OCI-LY3 (cell line): ENCODE results near the gene SLC13A2.

Experiments used
- H2AFZ ChIP-seq: fragments of 200-600, 300-600 bp; shearing (Covaris generic); 2 replicates; pipeline ENCODE4 v1.6.0; 2014; ENCODE audit warnings: antibody characterized with exemption, low read depth, low read length
- H3K27ac ChIP-seq: fragments of 200-600, 300-600 bp; sonication (generic); 2 replicates; pipeline ENCODE4 v1.5.1; 2014; ENCODE audit warnings: mild to moderate bottlenecking, low read length, moderate library complexity, mixed read lengths
- H3K27me3 ChIP-seq: fragments of 200-600, 300-600 bp; sonication (generic); 2 replicates; pipeline ENCODE4 v1.6.1; 2014; ENCODE audit warnings: low read depth, low read length, mixed read lengths
- H3K36me3 ChIP-seq: fragments of 200-600, 300-600 bp; sonication (generic); replicated peaks from 2 replicates; pipeline ENCODE3; 2014; ENCODE audit warnings: low read depth, low read length, mixed read lengths
- H3K4me1 ChIP-seq: fragments of 300-600, 200-600 bp; sonication (generic); 2 replicates; pipeline ENCODE4 v1.6.1; 2014; ENCODE audit warnings: low read length, mixed read lengths
- H3K4me2 ChIP-seq: fragments of 200-600, 300-600 bp; sonication (generic); 2 replicates; pipeline ENCODE4 v1.6.1; 2014; ENCODE audit warnings: low read length, mixed read lengths
- H3K4me3 ChIP-seq: fragments of 300-600, 200-600 bp; sonication (generic); 2 replicates; pipeline ENCODE4 v1.5.1; 2014; ENCODE audit warnings: antibody characterized with exemption, mild to moderate bottlenecking, low read length, moderate library complexity
- H3K79me2 ChIP-seq: fragments of 300-600, 200-600 bp; shearing (Covaris generic); 2 replicates; pipeline ENCODE4 v1.6.1; 2014; ENCODE audit warnings: mild to moderate bottlenecking, low read length, mixed read lengths
- H3K9ac ChIP-seq: fragments of 300-600, 200-600 bp; shearing (Covaris generic); 2 replicates; pipeline ENCODE4 v1.6.0; 2014; ENCODE audit warnings: mild to moderate bottlenecking, low read length, moderate library complexity
- H3K9me3 ChIP-seq: fragments of 200-600, 300-600 bp; shearing (Covaris generic); 2 replicates; pipeline ENCODE4 v1.6.1; 2014; ENCODE audit warnings: low read length, mixed read lengths; ENCODE audit not compliant: insufficient read depth
- H4K20me1 ChIP-seq: fragments of 200-600, 300-600 bp; sonication (generic); 2 replicates; pipeline ENCODE4 v1.6.1; 2016; ENCODE audit warnings: low read length, mixed read lengths; ENCODE audit not compliant: insufficient read depth
- EZH2phosphoT487 ChIP-seq: fragments of 200-600 bp; shearing (Covaris generic); IDR thresholded peaks from 2 replicates; pipeline ENCODE4 v1.6.1; 2018; ENCODE audit warnings: antibody characterized with exemption, mixed run types, low read depth
- TF ChIP-seq, protein P1 (sequence below): fragments of 200-600, 300-600 bp; sonication (generic); IDR thresholded peaks from 2 replicates; pipeline ENCODE4 v1.5.1; 2014; ENCODE audit warnings: antibody characterized with exemption, low read length, low read depth

Gene SLC13A2

DNA sequence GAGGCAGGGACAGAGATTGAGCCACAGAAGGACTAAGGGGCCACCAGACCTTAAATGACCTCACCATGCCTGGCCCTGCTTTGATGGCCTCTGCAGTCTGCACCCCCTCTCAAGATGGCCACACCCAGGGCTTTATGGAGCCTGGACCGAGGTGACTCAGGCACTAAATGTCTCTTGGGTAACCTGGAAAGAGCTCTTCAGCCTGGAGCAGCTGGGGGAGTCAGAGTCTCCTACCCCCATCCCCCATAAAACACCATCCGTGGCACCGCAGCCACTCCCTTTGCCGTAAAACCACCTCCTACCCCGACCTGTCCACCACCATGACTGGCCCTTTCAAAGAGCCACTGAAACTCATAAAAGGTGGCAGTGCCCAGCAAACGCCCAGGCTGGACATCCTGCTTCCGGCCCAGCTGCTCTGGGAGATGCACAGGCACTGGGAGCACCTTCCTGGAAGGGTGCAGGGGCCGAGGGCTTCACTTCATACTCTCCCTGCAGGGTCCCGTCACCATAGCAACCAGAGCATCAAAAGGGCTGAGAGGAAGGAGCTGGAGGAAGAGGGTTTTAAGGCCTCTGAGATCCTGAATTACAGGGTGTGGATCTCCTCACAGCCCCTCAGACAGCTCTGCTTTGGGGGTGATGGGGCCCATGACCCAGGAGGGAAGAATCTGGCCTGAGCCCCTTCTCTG, 55.0 kb downstream of the SLC13A2 start:
- Histone ChIP-seq H3K27ac (no peak overlapping the region), H3K4me2 (no peak overlapping the region), H3K27me3 (peaks cover 5% of the 10 kb centered on the region; the same call in 1 of the 2 replicates), H3K36me3 (no peaks in the 10 kb centered on the region), H2AFZ (no peak overlapping the region), H3K4me3 (no peak overlapping the region), H3K9me3 (no peaks in the 10 kb centered on the region), H3K79me2 (no peaks in the 10 kb centered on the region), H3K4me1 (peaks cover 8% of the 10 kb centered on the region), H4K20me1 (no peaks in the 10 kb centered on the region), H3K9ac (no peak overlapping the region)
- TF ChIP-seq, protein P1, sequence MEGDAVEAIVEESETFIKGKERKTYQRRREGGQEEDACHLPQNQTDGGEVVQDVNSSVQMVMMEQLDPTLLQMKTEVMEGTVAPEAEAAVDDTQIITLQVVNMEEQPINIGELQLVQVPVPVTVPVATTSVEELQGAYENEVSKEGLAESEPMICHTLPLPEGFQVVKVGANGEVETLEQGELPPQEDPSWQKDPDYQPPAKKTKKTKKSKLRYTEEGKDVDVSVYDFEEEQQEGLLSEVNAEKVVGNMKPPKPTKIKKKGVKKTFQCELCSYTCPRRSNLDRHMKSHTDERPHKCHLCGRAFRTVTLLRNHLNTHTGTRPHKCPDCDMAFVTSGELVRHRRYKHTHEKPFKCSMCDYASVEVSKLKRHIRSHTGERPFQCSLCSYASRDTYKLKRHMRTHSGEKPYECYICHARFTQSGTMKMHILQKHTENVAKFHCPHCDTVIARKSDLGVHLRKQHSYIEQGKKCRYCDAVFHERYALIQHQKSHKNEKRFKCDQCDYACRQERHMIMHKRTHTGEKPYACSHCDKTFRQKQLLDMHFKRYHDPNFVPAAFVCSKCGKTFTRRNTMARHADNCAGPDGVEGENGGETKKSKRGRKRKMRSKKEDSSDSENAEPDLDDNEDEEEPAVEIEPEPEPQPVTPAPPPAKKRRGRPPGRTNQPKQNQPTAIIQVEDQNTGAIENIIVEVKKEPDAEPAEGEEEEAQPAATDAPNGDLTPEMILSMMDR, result no peak
- TF ChIP-seq EZH2phosphoT487, result no peak

DNA sequence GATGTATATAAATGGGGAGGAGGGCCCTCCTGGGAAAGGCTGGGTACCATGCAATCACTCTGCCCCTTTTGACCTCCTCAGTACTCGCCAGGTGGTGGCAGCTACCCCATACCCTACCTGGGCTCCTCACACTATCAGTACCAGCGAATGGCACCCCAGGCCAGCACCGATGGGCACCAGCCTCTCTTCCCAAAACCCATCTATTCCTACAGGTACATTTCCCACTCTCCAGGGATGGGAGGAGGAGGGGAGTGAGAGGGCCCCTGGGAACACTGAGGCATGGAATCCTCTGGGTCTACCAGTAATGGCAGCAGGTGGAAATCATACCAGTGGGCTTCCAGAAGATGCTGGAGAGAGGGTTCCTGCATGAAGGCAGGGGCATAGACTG, 55.6 kb downstream of the SLC13A2 start:
- Histone ChIP-seq H4K20me1 (no peaks in the 10 kb centered on the region), H3K36me3 (no peaks in the 10 kb centered on the region), H2AFZ (no peak overlapping the region), H3K79me2 (no peaks in the 10 kb centered on the region), H3K27me3 (peaks cover 5% of the 10 kb centered on the region; the same call in 1 of the 2 replicates), H3K27ac (no peak overlapping the region), H3K9ac (no peak overlapping the region), H3K9me3 (no peaks in the 10 kb centered on the region), H3K4me3 (no peak overlapping the region), H3K4me1 (peaks cover 8% of the 10 kb centered on the region), H3K4me2 (no peak overlapping the region)
- TF ChIP-seq, protein P1, result no peak
- TF ChIP-seq EZH2phosphoT487, result no peak

DNA sequence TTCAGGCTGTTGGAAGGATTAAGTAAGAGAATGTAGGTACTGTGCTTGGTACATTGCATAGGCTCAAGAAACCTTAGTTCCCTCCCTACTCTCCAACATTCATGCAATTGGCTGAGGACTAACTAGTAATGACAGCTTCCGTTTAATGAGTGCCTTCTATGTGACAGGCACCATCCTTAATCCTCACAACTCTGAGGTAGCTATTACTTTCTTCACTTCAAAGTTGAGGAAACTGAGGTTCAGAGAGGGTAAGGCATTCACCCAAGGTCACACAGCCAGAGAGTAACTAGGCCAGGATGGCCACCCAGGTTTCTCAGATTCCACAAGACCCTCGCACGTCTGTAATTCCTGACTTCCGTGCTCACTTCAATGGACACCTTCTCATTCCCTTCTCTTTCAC, 56.8 kb downstream of the SLC13A2 start:
- no peaks in the 10 kb centered on the region for H3K36me3 ChIP-seq
- no peak overlapping the region for H3K27ac ChIP-seq
- no peak overlapping the region for H3K4me3 ChIP-seq
- H3K27me3 ChIP-seq, result peaks cover 5% of the 10 kb centered on the region; the same call in 1 of the 2 replicates
- no peak overlapping the region for H3K4me2 ChIP-seq
- H3K9me3 ChIP-seq, result no peaks in the 10 kb centered on the region
- no peak overlapping the region for H2AFZ ChIP-seq
- H3K4me1 ChIP-seq, result peaks cover 8% of the 10 kb centered on the region
- H3K79me2 ChIP-seq, result no peaks in the 10 kb centered on the region
- no peaks in the 10 kb centered on the region for H4K20me1 ChIP-seq
- TF ChIP-seq, protein P1, result no peak
- TF ChIP-seq EZH2phosphoT487, result no peak
- H3K9ac ChIP-seq, result no peak overlapping the region

DNA sequence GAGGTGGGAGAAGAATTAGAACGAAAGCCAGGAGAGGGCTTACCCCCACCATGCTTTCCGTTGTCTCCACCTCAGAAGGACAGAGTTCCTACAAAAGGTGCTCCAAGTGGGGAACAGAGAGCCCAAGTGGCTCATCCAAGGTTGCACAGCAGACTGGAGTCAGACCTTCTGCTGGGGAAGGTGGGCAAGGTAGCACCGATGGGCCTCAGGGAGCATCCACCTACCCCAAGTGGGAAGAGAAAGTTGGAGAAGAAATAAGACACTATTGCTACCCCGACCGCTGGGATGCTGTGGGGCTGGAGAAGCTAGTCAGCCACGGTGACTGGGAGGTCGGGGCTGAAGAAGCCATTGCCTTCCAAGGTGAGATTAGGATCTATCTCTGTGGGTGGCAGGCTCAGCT, 57.5 kb downstream of the SLC13A2 start:
- peaks cover 8% of the 10 kb centered on the region for H3K4me1 ChIP-seq

More for the DNA sequence above, 57.5 kb downstream of the SLC13A2 start:
- Histone ChIP-seq H3K36me3 (no peaks in the 10 kb centered on the region), H3K9ac (no peak overlapping the region), H2AFZ (no peak overlapping the region), H3K4me2 (no peak overlapping the region), H3K79me2 (no peaks in the 10 kb centered on the region), H3K4me3 (no peak overlapping the region), H3K27ac (no peak overlapping the region), H3K27me3 (peaks cover 5% of the 10 kb centered on the region; the same call in 1 of the 2 replicates), H3K9me3 (no peaks in the 10 kb centered on the region), H4K20me1 (no peaks in the 10 kb centered on the region)
- TF ChIP-seq EZH2phosphoT487, result no peak
- TF ChIP-seq, protein P1, result no peak
